ENCODE data around the gene PCDHGB3.
A peak's percentile ranks its signal among the peaks of the same experiment; 100 is the strongest.

- peak; percentile 76 for TF ChIP-seq CTCF (IDR thresholded peaks at IDR 0.05; ENCODE audit: low read length)
- no peak for TF ChIP-seq EZH2 (optimal IDR thresholded peaks at IDR 0.05; ENCODE audit: low read depth, low read length)
Measured at GRCh38 chr5:141382469-141383294, 12.6 kb downstream of the PCDHGB3 start, which contains the start of gene PCDHGA7.

All from MM.1S (cell line).